Smooth muscle cell of bladder (primary cell): ENCODE results near the gene CAPNS1. TPM values are rescaled to one million over a fixed set of nuclear protein-coding genes. Genes with fewer than 3 reads are reported as not detected.

ENCODE experiments used
- total RNA-seq: library from RNA; depleted of rRNA; stranded (reverse); fragments of >200 nt; gene quantifications from 2 replicates; pipeline ENCODE4 v1.2.3, GENCODE V29; 2014

Gene CAPNS1
- 364 and 384 TPM in 2 replicates for total RNA-seq

GRCh38 chr19:36139473-36140303 lies at the start of gene CAPNS1:
CAPNS1 (plus strand) TSS chr19:36140066; CDS start chr19:36141012, 946 bp downstream.

GRCh38 chr19:36110487-36111199 lies 29.2 kb upstream of the CAPNS1 start, which contains the start of gene OVOL3:
OVOL3 (plus strand) TSS chr19:36111143; CDS start chr19:36111203, 60 bp downstream.

DNA sequence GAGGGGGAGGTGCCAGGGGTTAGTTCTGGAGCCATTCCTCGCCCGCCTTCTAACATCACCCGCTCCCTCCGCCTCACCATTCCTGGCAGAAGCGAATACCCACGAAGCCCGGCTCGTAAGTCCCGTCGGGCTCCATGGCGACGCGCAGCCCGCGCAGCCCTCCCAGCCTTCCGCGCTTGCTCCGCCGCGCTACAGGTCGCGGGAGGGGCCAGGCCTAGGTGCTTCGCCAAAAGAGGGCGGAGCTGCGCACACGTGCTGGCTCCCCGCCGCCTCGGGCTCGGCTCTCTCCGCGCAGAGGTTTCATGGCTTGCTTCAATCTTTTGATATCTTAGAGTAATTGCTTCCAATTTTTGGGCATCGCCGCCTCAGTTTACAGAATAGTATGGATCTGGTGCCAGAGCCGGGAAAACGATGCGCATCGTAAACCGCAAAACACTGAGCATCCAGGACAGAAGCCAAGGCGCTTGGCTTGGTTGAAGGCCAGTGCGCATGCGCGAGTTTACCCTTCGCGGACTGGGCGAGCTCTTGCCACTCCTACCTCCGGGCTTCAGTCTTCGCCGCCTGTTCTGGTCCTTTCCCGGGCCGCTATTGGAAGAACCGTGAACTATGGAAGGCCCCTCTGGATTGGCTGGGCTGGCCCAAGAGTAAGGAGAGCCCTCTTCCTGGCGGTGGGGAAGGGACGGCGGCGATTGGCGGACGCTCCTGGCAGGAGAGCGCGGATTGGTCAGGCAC lies 25.0 kb upstream of the CAPNS1 start, which contains the start of gene POLR2I:
Gene POLR2I (minus strand): TSS at position 155 of the 732 bp plus-strand sequence. CDS start 19 bp downstream, at position 136.

DNA sequence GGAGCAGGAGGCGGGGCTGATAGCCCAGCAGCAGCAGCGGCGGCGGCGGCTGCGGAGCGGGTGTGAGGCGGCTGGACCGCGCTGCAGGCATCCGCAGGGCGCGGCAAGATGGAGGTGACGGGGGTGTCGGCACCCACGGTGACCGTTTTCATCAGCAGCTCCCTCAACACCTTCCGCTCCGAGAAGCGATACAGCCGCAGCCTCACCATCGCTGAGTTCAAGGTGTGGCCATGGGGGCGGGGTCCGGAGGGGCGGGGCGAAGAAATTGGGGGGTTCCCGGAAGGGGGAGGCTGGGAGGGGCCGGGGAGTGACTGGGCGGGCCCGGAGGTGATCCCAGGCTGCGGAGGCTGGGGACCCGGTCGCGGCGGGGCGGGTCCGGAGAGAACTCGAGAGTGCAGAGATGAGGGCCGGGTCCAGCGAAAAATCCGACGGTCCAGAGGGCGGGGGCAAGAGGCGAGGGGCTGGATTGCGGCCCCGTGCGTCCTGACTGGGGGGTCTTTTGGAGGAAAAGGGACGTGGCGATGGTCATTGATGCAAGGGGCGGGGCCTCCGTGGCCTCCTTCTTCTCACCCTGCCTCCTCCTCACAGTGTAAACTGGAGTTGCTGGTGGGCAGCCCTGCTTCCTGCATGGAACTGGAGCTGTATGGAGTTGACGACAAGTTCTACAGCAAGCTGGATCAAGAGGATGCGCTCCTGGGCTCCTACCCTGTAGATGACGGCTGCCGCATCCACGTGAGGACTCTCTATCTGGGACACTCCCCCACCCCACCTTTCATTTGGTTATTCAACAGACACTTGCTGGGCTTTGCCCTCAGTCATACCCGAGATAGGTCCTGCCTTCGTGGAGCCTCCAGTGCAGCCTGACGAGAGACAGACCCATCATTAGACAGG lies 24.2 kb upstream of the CAPNS1 start, which contains the start of gene TBCB:
Gene TBCB (plus strand): TSS at position 16 of the 891 bp plus-strand sequence. CDS start 93 bp downstream, at position 109.

GRCh38 chr19:36152352-36153091 lies 12.7 kb downstream of the CAPNS1 start, which contains the start of gene COX7A1:
COX7A1 (minus strand) TSS chr19:36152447; CDS start chr19:36152407, 40 bp downstream.

Other genes starting within 250 kb of the CAPNS1 start
- gene NFKBID, start 239.5 kb upstream of the CAPNS1 start, total RNA-seq = 2.7 and 3.8 TPM in 2 replicates
- 1.00 and 2.8 TPM in 2 replicates for gene HCST, start 237.5 kb upstream of the CAPNS1 start, total RNA-seq
- not detected in 2 replicates for gene TYROBP, start 231.8 kb upstream of the CAPNS1 start, total RNA-seq
- gene LRFN3, start 203.7 kb upstream of the CAPNS1 start, total RNA-seq = 1.00 and 2.4 TPM in 2 replicates
- 12.1 and 14.5 TPM in 2 replicates for gene SDHAF1, start 144.9 kb upstream of the CAPNS1 start, total RNA-seq
- 0.09 and 0.28 TPM in 2 replicates for gene SYNE4, start 131.3 kb upstream of the CAPNS1 start, total RNA-seq
- gene ALKBH6, start 125.9 kb upstream of the CAPNS1 start, total RNA-seq = 13.7 and 16.7 TPM in 2 replicates
- gene CLIP3, start 107.2 kb upstream of the CAPNS1 start, total RNA-seq = 7.8 and 11.9 TPM in 2 replicates
- 1.8 and 4.3 TPM in 2 replicates for gene THAP8, start 85.8 kb upstream of the CAPNS1 start, total RNA-seq
- 0.55 and 0.85 TPM in 2 replicates for gene WDR62, start 85.2 kb upstream of the CAPNS1 start, total RNA-seq
- gene OVOL3, start 28.9 kb upstream of the CAPNS1 start, total RNA-seq = not detected in 2 replicates
- 90.0 and 102 TPM in 2 replicates for gene POLR2I, start 25.2 kb upstream of the CAPNS1 start, total RNA-seq
- 196 and 210 TPM in 2 replicates for gene TBCB, start 24.6 kb upstream of the CAPNS1 start, total RNA-seq
- gene COX7A1, start 12.4 kb downstream of the CAPNS1 start, total RNA-seq = 45.4 and 90.6 TPM in 2 replicates
- gene ZNF565, start 74.6 kb downstream of the CAPNS1 start, total RNA-seq = 4.6 and 5.6 TPM in 2 replicates
- gene ZNF146, start 75.0 kb downstream of the CAPNS1 start, total RNA-seq = 71.9 and 75.8 TPM in 2 replicates
- 3.8 and 4.1 TPM in 2 replicates for gene ZFP14, start 239.1 kb downstream of the CAPNS1 start, total RNA-seq